ENCODE results near the gene SLC22A17. TPM values are rescaled to one million over a fixed set of nuclear protein-coding genes. Genes with fewer than 3 reads are reported as not detected.

The SLC22A17 gene
- total and polyA plus RNA-seq, 2 experiments from 2014 or later, result 43.8 to 74.0 TPM

DNA sequence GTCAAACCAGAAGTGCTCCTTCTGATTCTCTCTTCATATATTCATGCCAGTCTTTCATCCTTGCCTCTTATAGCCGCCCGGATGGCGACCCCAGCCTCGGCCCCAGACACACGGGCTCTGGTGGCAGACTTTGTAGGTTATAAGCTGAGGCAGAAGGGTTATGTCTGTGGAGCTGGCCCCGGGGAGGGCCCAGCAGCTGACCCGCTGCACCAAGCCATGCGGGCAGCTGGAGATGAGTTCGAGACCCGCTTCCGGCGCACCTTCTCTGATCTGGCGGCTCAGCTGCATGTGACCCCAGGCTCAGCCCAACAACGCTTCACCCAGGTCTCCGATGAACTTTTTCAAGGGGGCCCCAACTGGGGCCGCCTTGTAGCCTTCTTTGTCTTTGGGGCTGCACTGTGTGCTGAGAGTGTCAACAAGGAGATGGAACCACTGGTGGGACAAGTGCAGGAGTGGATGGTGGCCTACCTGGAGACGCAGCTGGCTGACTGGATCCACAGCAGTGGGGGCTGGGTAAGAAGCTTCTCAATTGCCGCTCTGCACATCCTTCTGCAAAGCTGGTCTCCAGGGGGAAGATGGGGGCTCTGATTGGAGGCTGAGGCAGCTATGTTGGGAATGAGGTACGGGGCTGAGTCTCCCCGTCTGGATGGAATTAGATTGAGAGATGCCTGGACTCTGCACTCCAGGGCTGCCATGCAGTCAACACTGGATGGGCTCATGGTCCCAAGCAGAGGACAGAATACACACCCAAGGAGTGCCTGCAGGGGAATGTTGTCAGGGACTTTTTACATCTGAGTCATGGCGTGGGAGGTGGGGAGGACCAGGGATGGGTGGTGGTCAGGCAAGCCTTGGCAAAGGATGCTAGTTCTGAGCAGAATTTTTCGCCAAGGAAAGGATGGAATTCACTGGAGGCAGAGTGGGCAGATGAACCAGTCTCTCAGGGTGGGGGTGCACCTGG lies 44.7 kb downstream of the SLC22A17 start:
- Histone ChIP-seq H3K27me3 (no peaks in the 10 kb centered on the region), H3K36me3 (peaks cover 7% of the 10 kb centered on the region), H3K4me3 (peak overlapping the region; percentile 50), H3K27ac (peak overlapping the region; percentile 88), H3K4me1 (ENCODE audit: low read depth) (peaks cover 12% of the 10 kb centered on the region), H3K9me3 (ENCODE audit: low read depth) (no peaks in the 10 kb centered on the region)
- peak in 1 of 2 donors; percentile 21 for DNase-seq (ENCODE audit: low read depth in 1 of 2, low spot score in 1 of 2)
- TF ChIP-seq, protein P1, sequence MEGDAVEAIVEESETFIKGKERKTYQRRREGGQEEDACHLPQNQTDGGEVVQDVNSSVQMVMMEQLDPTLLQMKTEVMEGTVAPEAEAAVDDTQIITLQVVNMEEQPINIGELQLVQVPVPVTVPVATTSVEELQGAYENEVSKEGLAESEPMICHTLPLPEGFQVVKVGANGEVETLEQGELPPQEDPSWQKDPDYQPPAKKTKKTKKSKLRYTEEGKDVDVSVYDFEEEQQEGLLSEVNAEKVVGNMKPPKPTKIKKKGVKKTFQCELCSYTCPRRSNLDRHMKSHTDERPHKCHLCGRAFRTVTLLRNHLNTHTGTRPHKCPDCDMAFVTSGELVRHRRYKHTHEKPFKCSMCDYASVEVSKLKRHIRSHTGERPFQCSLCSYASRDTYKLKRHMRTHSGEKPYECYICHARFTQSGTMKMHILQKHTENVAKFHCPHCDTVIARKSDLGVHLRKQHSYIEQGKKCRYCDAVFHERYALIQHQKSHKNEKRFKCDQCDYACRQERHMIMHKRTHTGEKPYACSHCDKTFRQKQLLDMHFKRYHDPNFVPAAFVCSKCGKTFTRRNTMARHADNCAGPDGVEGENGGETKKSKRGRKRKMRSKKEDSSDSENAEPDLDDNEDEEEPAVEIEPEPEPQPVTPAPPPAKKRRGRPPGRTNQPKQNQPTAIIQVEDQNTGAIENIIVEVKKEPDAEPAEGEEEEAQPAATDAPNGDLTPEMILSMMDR (IDR thresholded peaks at IDR 0.05; ENCODE audit: low read depth, low read length), result no peak

DNA sequence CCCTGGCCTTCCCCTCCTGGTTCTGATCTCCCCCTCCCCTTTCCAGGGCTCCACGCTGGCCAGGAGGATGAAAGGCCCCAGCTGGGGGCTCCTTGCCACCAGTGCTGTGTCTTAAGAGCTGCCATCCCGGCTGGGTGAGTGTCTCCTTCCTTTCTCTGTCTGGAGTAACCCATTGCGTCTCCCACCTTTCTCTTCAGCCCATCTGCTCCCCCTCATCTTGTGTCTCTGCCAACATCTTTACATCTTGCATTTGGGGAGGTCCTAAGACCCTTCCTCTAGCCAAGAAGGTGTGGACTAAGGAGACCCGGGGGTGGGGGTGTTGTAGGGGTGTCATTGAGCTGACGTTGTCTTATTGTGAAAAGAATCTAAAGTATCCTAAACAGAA lies 45.5 kb downstream of the SLC22A17 start:
- TF ChIP-seq, protein P1 (IDR thresholded peaks at IDR 0.05; ENCODE audit: low read depth, low read length), result no peak
- no peak for DNase-seq (ENCODE audit: low read depth in 1 of 2, low spot score in 1 of 2)
- Histone ChIP-seq H3K9me3 (ENCODE audit: low read depth) (no peaks in the 10 kb centered on the region), H3K27ac (peak overlapping the region; percentile 88), H3K36me3 (peaks cover 7% of the 10 kb centered on the region), H3K4me3 (peak overlapping the region; percentile 50), H3K27me3 (no peaks in the 10 kb centered on the region), H3K4me1 (ENCODE audit: low read depth) (peaks cover 12% of the 10 kb centered on the region)

DNA sequence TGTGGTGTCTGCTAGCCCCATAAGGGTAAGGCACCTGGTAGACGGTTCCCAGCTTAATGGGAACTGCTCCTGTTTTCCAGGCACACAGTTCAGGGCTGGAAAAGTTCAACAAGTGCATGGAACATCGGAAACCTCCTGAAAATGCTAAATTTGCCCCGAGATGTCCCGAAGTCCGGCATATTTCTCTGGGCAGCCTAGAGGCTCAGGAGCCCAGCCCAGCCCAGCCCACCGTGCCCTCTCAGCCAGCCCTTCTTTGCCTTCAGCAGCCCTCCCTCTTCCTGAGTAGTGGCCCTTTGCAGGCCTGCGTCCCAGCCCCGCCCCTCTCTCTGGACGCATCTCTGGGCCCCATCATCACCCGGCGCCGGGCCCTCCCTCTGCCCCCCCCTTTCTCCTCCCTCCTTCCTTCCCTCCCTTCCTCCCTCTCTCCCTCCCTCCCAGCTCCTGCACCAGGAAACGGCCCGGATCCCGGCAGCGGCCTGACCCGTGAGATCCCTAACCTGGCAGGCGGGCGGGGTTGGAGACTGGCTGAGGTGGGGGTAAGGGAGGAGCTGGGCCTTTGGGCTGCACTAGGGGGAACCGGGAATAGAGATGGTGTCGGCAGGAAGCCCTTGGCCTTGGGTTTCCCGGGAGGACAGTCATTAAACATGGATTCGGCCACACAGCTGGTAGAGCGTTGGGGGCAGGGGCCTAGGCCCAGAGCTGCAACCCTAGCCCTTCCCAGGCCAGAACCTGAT lies 46.1 kb downstream of the SLC22A17 start, which contains the start of gene BCL2L2:
BCL2L2 (plus strand) TSS at position 422 of the 734 bp plus-strand sequence. CDS start 935 bp downstream, outside the sequence.
- H3K27ac ChIP-seq, result peak within 1 kb of the TSS; percentile 88
- H3K27me3 ChIP-seq, result no peaks in the 10 kb centered on the region
- H3K9me3 ChIP-seq (ENCODE audit: low read depth), result no peaks in the 10 kb centered on the region
- peaks cover 5% of the 10 kb centered on the region for H3K36me3 ChIP-seq
- TF ChIP-seq, protein P1 (IDR thresholded peaks at IDR 0.05; ENCODE audit: low read depth, low read length), result no peak
- peak within 1 kb of the TSS; percentile 50 for H3K4me3 ChIP-seq
- DNase-seq (ENCODE audit: low read depth in 1 of 2, low spot score in 1 of 2), result peak; percentile 95 to 96
- H3K4me1 ChIP-seq (ENCODE audit: low read depth), result peaks cover 12% of the 10 kb centered on the region

DNA sequence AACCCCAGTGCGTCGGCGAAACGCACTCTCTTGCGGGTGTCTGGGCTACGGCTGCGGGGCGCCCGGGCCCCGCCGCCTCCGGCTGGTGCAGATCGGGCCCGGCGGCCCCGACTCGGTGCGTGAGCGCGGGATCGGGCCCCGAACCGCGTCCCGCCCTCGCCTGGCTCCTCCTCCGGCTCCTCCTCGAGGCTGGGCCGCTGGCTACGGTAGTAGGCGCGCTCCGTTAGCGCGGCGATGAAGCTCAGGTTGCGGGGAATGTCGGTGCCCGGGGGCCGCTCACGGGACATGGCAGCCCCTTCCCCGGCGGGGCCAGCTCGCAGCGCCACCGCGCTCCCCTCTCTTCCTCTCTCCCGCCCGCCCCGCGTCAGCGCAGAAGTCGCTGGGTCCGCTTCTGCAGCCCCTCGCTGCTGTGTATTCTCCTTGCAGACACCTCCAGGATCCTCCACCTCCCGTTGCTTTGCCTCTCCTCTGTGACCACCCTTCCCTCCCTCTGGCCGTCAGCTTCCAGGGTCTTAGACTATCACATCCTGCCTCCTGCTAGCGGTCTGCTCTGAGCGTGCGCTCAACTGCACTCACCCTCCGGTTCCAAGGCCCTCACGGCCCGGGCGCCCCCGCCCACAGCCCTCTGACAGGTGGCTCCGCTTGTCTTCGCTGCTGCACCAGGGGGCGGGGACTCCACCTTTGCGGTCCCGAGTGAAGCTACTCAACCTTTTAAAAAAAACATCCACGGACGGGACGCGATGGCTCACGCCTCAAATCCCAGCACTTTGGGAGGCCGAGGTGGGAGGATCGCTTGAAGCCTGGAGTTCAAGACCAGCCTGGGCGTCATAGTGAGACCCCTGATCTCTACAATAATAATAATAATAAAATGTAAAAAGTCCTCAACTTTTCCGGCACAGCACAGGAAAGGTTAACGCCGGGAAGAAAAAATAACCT lies 50.1 kb downstream of the SLC22A17 start, which contains the start of gene PPP1R3E:
PPP1R3E (minus strand) TSS at position 570 of the 936 bp plus-strand sequence; CDS start at position 287, 283 bp downstream.
- no peaks in the 10 kb centered on the region for H3K27me3 ChIP-seq
- TF ChIP-seq, protein P1 (IDR thresholded peaks at IDR 0.05; ENCODE audit: low read depth, low read length), result no peak
- peaks cover 11% of the 10 kb centered on the region for H3K36me3 ChIP-seq
- H3K27ac ChIP-seq, result peak within 1 kb of the TSS; percentile 79
- peak within 1 kb of the TSS; percentile 44 for H3K4me3 ChIP-seq
- H3K4me1 ChIP-seq (ENCODE audit: low read depth), result peaks cover 24% of the 10 kb centered on the region
- DNase-seq (ENCODE audit: low read depth in 1 of 2, low spot score in 1 of 2), result peak; percentile 62 to 86
- H3K9me3 ChIP-seq (ENCODE audit: low read depth), result no peaks in the 10 kb centered on the region

DNA sequence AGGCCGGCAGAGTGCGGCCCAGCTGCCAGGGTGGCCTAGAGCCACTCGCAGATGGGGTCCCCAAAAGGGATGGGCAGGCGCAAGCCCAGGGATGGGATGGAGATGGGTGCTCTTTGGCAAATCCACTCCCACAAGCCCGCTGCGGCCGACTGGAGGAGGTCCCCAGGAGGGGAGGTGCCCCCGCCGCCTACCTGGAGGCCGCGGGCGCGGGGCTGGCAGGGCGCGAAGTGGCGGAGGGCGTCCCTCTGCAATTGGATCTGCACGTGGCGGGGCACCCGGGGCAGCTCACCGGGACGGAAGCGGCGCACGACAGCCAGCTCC lies 50.8 kb downstream of the SLC22A17 start:
- peaks cover 23% of the 10 kb centered on the region for H3K4me1 ChIP-seq (ENCODE audit: low read depth)
- peak overlapping the region; percentile 44 for H3K4me3 ChIP-seq
- no peak for DNase-seq (ENCODE audit: low read depth in 1 of 2, low spot score in 1 of 2)
- TF ChIP-seq, protein P1 (IDR thresholded peaks at IDR 0.05; ENCODE audit: low read depth, low read length), result no peak
- no peaks in the 10 kb centered on the region for H3K9me3 ChIP-seq (ENCODE audit: low read depth)
- H3K27ac ChIP-seq, result peak overlapping the region; percentile 79
- no peaks in the 10 kb centered on the region for H3K27me3 ChIP-seq
- H3K36me3 ChIP-seq, result peaks cover 11% of the 10 kb centered on the region

All from cardiac muscle cell (in vitro differentiated cells and primary cell).